Muscle layer of duodenum (tissue), 2 donors: ENCODE data around the gene SNCA.

Source experiments
- H3K27ac ChIP-seq: one replicate; pipeline ENCODE4 v1.7.0; 2013; ENCODE audit warnings: mild to moderate bottlenecking, low read length
- H3K27me3 ChIP-seq: one replicate; pipeline ENCODE4 v1.7.0; 2013; ENCODE audit warnings: low read depth, mild to moderate bottlenecking, control low read depth, low read length
- H3K36me3 ChIP-seq, 2 donors: one replicate each; pipeline ENCODE4 v1.7.0; 2013; ENCODE audit warnings: low read length in 2 of 2, control low read depth in 1 of 2, mild to moderate bottlenecking in 1 of 2; ENCODE audit not compliant: insufficient read depth in 2 of 2, control insufficient read depth in 1 of 2
- H3K4me1 ChIP-seq, 2 donors: one replicate each; pipeline ENCODE4 v1.7.0; 2013; ENCODE audit warnings: low read length in 2 of 2, mild to moderate bottlenecking in 2 of 2, control low read depth in 1 of 2, moderate library complexity in 1 of 2; ENCODE audit not compliant: insufficient read depth in 2 of 2, control insufficient read depth in 1 of 2
- H3K4me3 ChIP-seq, 2 donors: one replicate each; pipeline ENCODE4 v1.7.0; 2013; ENCODE audit warnings: low read length in 2 of 2, low read depth in 1 of 2, mild to moderate bottlenecking in 1 of 2
- H3K9me3 ChIP-seq, 2 donors: one replicate each; pipeline ENCODE4 v1.7.0; 2013; ENCODE audit warnings: low read length in 2 of 2, control low read depth in 1 of 2, mild to moderate bottlenecking in 1 of 2; ENCODE audit not compliant: control insufficient read depth in 1 of 2
- donor health status: healthy.

Gene SNCA

DNA sequence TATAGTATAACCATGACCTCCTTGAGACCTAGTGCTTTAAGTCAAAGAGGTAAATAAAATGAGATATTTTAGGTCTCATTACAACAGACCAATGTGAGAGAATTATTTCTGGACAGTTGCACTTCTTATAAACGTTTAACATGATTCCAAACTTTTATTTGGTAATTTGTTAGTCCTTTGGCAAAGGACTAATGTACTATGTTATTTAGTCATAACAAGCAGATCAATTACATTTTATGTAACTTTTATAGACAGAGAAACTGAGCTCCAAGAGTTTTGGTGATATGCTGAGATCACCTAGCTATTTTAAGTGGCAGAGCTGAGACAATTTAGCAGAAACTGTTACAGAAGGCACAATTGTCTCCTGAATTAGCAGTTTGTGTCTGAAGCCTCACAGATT lies 2.6 kb upstream of the SNCA start:
- Histone ChIP-seq H3K27ac (no peak overlapping the region), H3K4me1 (peaks cover 0 to 20% of the 10 kb centered on the region in 2 donors), H3K4me3 (no peak overlapping the region), H3K9me3 (no peaks in the 10 kb centered on the region), H3K27me3 (peaks cover 13% of the 10 kb centered on the region), H3K36me3 (no peaks in the 10 kb centered on the region)

DNA sequence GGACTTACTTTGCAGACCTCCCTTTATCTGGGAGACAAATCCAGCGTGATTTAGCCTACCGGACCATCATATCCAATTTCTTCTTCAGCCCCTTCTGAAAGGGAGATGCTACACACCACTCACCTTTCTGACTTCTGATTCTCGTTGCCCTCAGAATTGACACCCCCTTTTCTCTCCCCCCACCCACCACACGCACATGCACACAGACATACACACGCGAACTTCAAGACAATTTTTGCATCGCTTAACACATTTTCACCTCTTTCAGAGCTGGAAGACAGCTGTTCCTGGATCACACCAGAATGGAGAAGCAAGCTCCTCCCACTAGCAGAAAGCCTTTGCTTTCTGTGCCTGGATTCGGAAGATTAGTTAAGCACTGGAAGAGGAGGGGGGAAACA lies 1.0 kb upstream of the SNCA start:
- Histone ChIP-seq H3K27me3 (peaks cover 13% of the 10 kb centered on the region), H3K9me3 (no peaks in the 10 kb centered on the region), H3K4me1 (peaks cover 0 to 20% of the 10 kb centered on the region in 2 donors), H3K4me3 (peak overlapping the region; percentile 68 to 78), H3K27ac (no peak overlapping the region), H3K36me3 (no peaks in the 10 kb centered on the region)

DNA sequence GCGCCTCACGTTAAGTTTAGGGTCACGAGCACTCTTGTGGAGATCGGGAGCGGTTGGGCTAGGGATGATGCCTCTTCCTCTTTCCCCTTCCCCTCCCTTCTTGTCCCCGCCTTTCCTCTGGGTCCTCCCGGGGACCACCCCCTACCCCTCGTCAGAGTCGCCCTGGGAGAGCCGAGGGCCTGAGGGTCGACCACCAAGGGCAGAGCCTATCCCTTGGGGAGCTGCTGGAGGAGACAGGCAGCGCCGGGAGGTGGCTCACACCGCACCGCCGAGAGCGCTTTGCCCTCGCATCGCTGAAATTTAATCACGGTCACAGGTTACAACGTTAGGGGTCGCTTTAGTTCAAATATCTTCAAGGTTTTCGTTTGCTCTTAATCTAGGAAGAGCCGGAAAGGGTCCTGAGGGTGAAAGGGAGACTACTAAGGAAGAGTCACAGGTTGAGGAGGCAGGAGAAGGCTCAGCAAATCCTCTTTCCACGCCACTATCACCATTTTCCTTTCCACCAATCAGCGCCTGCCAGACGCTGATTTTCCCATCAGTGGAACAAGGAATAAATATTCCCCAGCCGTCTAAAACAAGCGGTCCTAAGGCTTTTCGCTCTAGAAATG lies 528 bp upstream of the SNCA start:
- Histone ChIP-seq H3K4me1 (peaks cover 0 to 20% of the 10 kb centered on the region in 2 donors), H3K36me3 (no peaks in the 10 kb centered on the region), H3K27me3 (peaks cover 13% of the 10 kb centered on the region), H3K27ac (no peak overlapping the region), H3K9me3 (no peaks in the 10 kb centered on the region), H3K4me3 (peak overlapping the region; percentile 68 to 78)

DNA sequence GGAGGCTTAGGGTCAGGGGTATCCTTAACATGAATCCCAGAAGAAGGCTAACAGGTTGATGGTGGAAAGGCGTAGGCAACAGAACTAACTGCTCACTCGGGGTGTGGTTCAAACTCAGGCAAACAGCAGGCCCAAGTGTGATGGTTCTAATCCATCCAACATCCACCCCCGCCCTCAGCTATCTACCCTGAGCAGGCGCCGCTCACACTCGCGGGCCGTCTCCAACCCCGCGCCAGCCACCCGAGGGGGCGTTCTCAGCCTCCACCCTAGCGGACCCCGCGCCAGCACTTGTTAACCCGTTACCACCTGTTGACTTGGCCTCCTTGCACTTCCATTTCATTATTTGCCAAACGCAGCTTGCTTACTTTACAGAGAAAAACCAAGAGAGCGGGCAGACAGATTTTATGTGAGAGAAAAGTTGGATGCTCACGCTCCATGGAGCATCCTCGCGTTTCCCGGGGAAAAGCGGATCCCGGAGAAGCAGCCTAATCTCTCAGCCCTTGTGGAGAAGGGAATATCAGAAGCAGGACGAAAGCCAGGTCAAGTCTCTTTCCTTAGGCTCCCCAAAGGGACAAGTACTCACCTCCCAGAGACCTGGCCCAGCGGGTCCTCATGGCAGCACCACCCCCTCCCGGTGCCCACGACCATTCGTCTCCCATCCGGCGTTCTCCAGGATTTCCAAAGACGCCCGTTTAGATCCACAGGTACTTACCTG lies 773 bp downstream of the SNCA start:
- Histone ChIP-seq H3K4me3 (peak overlapping the region; percentile 68 to 78), H3K27me3 (peaks cover 13% of the 10 kb centered on the region), H3K27ac (no peak overlapping the region), H3K4me1 (peaks cover 0 to 20% of the 10 kb centered on the region in 2 donors), H3K9me3 (no peaks in the 10 kb centered on the region), H3K36me3 (no peaks in the 10 kb centered on the region)

DNA sequence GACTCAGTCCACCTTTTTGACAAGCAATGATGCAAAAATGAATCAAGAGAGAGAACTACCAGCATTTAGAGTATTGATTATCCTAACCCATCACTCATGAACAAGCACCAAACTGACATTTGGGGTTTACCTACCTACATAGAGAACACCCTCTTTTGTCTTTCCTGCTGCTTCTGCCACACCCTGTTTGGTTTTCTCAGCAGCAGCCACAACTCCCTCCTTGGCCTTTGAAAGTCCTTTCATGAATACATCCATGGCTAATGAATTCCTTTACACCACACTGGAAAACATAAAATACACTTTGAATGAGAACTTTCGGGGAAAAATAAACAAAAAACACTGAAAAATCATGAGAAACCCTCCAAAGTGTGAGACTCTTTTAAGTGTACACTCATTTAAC lies 1.5 kb downstream of the SNCA start:
- H3K9me3 ChIP-seq = no peaks in the 10 kb centered on the region
- peaks cover 5% of the 10 kb centered on the region for H3K27me3 ChIP-seq
- H3K4me1 ChIP-seq = peaks cover 0 to 20% of the 10 kb centered on the region in 2 donors
- H3K4me3 ChIP-seq = peak overlapping the region; percentile 68 to 78
- H3K27ac ChIP-seq = no peak overlapping the region
- H3K36me3 ChIP-seq = no peaks in the 10 kb centered on the region

DNA sequence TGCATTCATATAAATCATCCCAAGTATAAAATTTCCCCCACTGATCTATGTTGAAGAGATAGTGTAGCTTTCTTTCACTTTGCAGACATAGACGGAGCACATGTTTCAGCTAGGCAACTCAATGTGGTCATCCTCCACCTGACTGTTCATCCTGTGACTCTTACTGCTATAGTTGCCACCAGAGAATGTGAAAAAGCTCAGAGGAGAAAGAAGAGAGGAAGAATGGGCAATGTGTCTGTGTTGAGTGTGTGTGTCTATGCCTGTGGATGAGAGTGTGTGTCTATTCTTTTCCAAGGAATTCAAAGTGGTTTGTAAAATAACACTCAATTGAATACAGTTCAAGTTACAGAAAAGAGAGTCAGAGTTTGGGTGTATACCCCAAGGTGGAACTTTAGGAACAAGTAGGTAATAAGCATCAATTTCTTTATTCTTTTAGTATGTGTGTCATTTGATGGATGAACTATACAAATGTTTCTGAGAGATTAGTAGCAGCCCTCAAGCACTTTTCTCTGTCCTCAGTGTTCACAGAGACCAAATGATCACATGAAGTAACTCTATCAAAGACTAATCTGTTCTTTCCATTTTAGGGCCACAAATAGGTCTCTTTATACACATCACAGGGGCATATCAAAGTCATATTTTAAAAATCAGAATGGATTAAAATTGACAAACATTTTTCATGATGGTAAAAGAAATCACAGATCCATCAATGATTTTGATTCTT lies 2.3 kb downstream of the SNCA start:
- Histone ChIP-seq H3K4me1 (peaks cover 0 to 20% of the 10 kb centered on the region in 2 donors), H3K4me3 (no peak overlapping the region), H3K9me3 (no peaks in the 10 kb centered on the region), H3K27ac (no peak overlapping the region), H3K36me3 (no peaks in the 10 kb centered on the region), H3K27me3 (peaks cover 5% of the 10 kb centered on the region)

DNA sequence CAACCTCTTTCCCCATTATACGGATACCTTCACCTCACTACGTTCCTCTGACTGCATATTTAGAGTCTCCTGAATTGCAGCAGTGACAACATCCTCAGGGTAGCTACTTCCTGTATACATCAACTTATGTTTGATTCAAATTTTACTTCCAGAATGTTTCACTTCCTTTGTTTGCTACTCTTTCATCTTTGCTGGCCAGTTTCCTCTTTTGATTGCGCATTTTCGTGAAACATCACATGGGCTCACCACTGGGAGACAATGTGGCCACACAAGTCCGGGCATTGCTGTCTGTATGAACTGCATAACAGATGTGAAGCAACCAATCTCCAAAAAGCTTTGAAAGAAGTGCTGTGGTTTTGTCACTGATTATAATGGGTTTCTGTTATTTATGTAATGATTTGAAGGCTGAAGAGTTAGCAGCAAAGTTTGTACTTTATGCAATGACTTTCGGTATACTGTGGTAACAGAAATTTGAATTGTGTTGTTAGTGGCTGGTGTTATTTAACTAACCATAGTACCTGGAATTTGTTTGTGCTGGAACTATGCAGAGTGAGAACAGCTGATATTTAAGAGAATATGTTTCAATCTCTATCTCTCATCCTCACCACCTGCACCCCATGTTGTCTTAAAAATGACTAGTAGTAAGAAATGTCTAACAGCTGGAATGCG lies 7.4 kb downstream of the SNCA start:
- H3K36me3 ChIP-seq = no peaks in the 10 kb centered on the region
- H3K27me3 ChIP-seq = no peaks in the 10 kb centered on the region
- peak overlapping the region; percentile 39 for H3K27ac ChIP-seq
- H3K4me1 ChIP-seq = no peaks in the 10 kb centered on the region
- no peaks in the 10 kb centered on the region for H3K9me3 ChIP-seq
- peak overlapping the region in 1 of 2 donors; percentile 13 for H3K4me3 ChIP-seq

DNA sequence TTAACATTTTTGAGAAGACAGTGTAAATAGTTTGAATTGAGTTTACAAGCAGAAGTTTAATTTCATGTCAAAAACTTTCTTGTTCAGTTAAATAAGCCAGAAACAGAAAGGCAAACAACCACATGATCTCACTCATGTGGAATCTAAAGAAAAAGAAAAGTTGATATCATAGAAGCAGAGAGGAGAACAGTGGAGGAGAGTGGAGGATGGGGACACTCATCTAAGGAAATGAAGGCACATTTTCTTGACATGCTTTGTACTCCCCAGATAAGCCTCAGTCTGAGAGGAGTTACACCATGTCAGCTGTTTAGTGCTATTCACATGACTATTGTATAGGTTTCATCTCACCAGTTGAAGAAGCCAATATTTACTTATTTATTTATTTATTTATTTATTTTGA lies 13.5 kb downstream of the SNCA start:
- H3K9me3 ChIP-seq = no peaks in the 10 kb centered on the region
- H3K27ac ChIP-seq = no peak overlapping the region
- no peak overlapping the region for H3K4me3 ChIP-seq
- H3K36me3 ChIP-seq = no peaks in the 10 kb centered on the region
- H3K27me3 ChIP-seq = no peaks in the 10 kb centered on the region
- no peaks in the 10 kb centered on the region for H3K4me1 ChIP-seq

DNA sequence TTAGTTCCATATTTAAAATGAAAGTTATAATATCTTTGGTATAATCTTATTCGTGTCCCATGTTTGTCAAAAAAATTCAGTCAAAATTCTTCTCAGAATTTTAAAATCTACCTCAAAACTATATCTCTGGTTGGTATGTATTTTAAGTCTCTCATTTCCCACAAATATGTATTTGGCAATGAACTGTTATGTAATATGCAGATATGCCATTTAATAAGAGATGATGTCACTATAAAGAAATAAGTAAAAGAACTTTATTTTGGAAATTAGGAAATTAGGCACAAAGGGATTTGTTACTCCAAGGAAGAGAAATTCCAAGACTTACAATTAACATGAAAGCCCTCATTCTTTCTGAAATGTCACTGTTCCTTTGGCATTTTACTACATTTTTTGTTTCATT lies 15.3 kb downstream of the SNCA start:
- Histone ChIP-seq H3K4me1 (no peaks in the 10 kb centered on the region), H3K36me3 (no peaks in the 10 kb centered on the region), H3K9me3 (no peaks in the 10 kb centered on the region), H3K27ac (no peak overlapping the region), H3K4me3 (no peak overlapping the region), H3K27me3 (no peaks in the 10 kb centered on the region)

DNA sequence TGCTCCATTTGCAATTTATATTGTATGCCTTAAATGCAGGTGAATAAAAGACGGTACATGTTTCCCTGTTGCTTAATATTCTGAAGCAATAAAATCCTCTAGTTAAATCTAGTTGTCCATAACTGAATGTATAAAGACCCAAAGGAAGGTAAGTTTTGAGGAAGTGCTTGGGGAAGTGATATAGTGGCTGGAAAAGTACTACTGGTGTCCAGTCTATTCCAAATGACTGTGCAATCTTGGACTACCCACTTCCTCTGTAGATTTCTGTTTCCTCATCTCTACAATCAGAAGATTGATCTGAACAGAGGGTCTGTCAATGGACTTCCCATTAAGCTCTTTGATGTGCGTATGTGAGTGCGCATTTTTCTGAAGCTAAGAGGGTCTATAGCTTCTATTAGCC lies 17.0 kb downstream of the SNCA start:
- Histone ChIP-seq H3K4me1 (no peaks in the 10 kb centered on the region), H3K27me3 (no peaks in the 10 kb centered on the region), H3K4me3 (no peak overlapping the region), H3K27ac (no peak overlapping the region), H3K9me3 (no peaks in the 10 kb centered on the region), H3K36me3 (no peaks in the 10 kb centered on the region)

DNA sequence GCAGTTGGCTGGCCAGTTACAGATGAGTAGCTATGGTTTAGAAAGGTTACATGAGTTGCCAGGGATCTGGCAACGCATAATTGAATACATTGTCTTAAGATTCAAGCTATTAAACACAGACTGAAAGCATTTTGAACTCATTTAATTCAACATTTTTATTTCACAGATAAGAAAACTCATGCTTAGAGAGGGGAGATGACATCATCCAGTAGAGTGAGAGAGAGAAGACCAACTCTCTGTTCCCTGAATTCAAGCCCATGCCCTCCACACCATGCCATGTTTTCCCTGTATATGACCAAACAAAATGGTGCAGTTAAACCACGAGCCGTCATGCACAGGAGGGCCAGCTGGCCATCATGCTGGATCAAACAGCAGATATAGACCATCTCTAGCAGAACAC lies 22.6 kb downstream of the SNCA start:
- H3K9me3 ChIP-seq = no peaks in the 10 kb centered on the region
- no peak overlapping the region for H3K27ac ChIP-seq
- H3K27me3 ChIP-seq = no peaks in the 10 kb centered on the region
- H3K4me1 ChIP-seq = no peaks in the 10 kb centered on the region
- no peaks in the 10 kb centered on the region for H3K36me3 ChIP-seq
- no peak overlapping the region for H3K4me3 ChIP-seq
